GM12864 (cell line): ENCODE measurements around the gene CDCP1.

Experiments
- DNase-seq: peaks from one replicate; pipeline ENCODE4 v3.0.0-alpha.2; 2011; ENCODE audit warnings: low read depth
- H3K4me3 ChIP-seq: 2 replicates; pipeline ENCODE4 v1.5.1; 2011; ENCODE audit warnings: mild to moderate bottlenecking, low read depth, low read length, control low read depth
- TF ChIP-seq, protein P1 (sequence below): IDR thresholded peaks from 2 replicates; pipeline ENCODE4 v1.5.1; 2011; ENCODE audit warnings: low read depth, mild to moderate bottlenecking, moderate library complexity, low read length, control low read depth, inconsistent platforms; ENCODE audit errors: missing control alignments

Gene CDCP1

DNA sequence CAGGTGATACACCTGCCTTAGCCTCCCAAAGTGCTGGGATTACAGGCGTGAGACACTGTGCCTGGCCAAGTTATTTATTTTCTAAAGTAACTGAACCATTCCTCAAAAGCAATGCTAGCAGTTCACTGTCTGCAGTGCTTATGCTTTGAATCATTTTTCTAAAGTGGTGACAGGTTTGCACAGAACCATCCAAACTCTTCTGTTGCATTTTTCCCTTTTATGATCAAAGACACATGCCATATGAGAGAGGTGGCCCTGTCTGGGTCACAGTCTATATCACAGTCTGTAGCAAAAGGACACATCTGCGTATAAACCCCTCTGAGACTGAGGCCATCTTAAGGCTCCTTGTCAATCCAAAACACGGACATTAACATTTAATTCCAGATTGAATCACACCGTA, 17.2 kb downstream of the CDCP1 start:
- TF ChIP-seq, protein P1, sequence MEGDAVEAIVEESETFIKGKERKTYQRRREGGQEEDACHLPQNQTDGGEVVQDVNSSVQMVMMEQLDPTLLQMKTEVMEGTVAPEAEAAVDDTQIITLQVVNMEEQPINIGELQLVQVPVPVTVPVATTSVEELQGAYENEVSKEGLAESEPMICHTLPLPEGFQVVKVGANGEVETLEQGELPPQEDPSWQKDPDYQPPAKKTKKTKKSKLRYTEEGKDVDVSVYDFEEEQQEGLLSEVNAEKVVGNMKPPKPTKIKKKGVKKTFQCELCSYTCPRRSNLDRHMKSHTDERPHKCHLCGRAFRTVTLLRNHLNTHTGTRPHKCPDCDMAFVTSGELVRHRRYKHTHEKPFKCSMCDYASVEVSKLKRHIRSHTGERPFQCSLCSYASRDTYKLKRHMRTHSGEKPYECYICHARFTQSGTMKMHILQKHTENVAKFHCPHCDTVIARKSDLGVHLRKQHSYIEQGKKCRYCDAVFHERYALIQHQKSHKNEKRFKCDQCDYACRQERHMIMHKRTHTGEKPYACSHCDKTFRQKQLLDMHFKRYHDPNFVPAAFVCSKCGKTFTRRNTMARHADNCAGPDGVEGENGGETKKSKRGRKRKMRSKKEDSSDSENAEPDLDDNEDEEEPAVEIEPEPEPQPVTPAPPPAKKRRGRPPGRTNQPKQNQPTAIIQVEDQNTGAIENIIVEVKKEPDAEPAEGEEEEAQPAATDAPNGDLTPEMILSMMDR, result no peak
- no peak overlapping the region for H3K4me3 ChIP-seq
- no peak for DNase-seq

DNA sequence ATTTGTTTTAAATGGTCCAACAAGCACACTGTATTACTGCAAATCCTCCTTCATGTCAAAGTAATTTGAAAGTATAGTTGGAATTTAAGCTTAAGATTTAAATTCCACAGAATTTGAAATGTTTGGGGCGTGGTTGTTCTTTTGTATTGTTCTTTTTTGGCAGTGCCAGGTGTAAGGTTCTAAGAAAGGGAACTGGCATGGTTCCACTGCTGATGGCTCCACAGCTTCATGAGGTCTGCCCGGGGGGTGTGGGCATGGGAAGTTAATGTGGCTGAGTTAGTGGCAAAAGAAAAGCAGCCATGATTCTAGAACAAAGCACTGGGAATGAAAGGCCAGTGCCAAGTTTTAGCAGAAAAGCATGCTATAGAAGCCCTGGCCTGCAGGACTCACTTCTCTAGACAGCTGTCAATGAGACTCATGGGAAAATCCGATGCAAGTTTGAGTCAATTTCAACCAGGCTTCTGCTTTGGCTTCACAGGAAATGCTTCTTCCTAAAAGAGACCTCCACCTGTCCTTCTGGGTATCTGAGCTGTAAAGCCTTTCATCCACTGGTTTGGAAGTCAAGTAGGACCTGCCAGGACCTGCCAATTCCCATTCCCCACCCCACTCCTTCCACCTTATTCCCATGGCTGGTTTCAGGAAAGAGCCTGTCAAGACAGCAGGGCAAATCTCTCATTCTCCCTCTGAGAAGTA, 18.9 kb downstream of the CDCP1 start:
- no peak for DNase-seq
- no peak overlapping the region for H3K4me3 ChIP-seq
- TF ChIP-seq, protein P1, result no peak

DNA sequence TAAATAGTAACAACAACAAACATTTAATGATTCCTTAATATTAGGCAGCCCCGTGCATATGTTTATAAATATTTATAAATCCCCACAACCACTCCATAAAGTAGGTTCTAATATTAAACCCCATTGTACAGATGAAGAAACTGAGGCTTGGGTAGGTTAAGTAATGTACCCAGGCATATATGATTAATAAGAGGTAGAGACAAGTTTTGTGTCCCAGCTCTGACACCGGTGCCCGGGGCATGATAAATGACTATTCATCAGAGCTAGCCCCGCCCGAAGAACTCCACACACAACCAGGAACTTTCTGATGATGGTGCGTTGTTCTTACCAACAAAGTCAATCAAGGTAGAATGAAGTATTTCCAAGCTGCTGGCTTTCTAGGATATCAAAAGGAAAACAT, 19.4 kb downstream of the CDCP1 start:
- DNase-seq, result no peak
- TF ChIP-seq, protein P1, result no peak
- H3K4me3 ChIP-seq, result no peak overlapping the region

DNA sequence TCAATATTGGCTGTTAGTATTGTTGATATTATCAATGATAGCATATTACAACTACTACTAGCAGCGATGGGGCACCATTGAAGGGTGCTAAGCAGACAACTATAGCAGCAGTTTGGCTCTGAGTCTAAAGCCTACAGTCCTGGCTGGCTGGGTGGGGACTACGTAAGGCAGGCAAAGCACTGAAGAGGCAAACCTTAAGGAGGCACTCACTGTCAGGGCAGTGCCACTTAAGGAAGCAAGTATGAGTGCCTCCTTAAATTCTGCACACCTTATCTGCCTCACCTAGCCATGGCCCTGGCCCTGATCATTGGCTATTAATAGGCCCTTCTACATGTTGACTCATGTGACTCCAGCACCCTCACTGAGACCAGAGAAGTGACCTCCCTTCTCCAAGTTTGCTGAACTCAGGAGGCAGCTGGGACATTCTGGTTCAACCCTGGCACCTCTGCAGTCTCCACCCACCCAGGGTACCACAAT, 20.6 kb downstream of the CDCP1 start:
- TF ChIP-seq, protein P1, result no peak
- H3K4me3 ChIP-seq, result no peak overlapping the region
- no peak for DNase-seq

DNA sequence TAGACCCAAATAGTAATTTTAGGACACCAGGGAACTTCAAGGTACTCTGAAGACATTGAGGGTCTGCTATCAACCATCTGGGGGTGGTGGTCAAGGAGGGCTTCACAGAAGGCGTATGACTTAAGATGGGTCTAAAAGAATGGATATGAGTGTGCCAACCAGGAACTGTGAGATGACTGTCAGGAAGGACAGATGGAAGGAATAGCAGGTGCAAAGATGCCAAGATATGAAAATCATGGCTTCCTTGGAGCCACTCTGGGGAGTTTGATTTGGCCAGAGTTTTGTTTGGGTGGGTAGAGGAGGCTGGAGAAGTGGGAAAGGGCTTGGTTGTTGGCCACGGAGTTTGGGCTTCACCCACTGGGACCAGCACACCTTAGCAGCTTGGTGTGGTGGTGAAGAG, 21.2 kb downstream of the CDCP1 start:
- no peak for DNase-seq
- no peak overlapping the region for H3K4me3 ChIP-seq
- TF ChIP-seq, protein P1, result no peak

DNA sequence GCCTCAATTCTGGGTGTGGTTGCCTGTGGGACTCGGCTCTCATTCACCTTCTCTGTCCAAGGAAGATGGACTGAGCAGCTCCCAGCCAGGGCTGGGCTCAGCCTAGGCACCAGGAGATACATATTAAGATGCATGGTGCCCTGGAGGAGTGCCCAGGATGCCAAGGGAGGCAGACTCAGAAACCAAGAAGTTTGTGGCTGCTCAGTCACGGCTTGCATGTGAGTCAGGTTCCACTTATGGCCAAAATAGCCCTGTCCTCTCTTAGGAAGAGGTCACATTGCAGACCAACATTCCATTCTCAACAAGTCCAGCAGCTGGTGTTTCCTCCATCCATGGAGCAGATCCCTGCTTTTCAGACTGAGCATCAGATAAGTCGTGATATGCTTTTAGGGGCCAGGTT, 21.8 kb downstream of the CDCP1 start:
- H3K4me3 ChIP-seq, result no peak overlapping the region
- TF ChIP-seq, protein P1, result no peak
- no peak for DNase-seq
